ENCODE measurements around the gene FBXO44.

FBXO44 gene

GRCh38 chr1:11688506-11688905 lies 33.8 kb downstream of the FBXO44 start:
- H3K27ac ChIP-seq (ENCODE audit: low read depth, low read length, poor library complexity, severe bottlenecking), result no peak overlapping the region
- no peak for TF ChIP-seq CTCF (IDR thresholded peaks at IDR 0.05; ENCODE audit: low read length)
- no peak for TF ChIP-seq EZH2 (IDR thresholded peaks at IDR 0.05; ENCODE audit: borderline replicate concordance, low read length)
- no peaks in the 10 kb centered on the region for H3K9me2 ChIP-seq (ENCODE audit: low read depth, low read length)
- H3K36me3 ChIP-seq (ENCODE audit: insufficient read depth, low read length), result no peaks in the 10 kb centered on the region
- no peaks in the 10 kb centered on the region for H3F3A ChIP-seq (ENCODE audit: insufficient read depth, low read length)
- no peaks in the 10 kb centered on the region for H4K20me1 ChIP-seq (ENCODE audit: insufficient read depth, low read length)
- H3K4me2 ChIP-seq (ENCODE audit: low read length), result no peak overlapping the region
- H3K79me2 ChIP-seq (ENCODE audit: insufficient read depth, low read length), result no peaks in the 10 kb centered on the region
- no peak overlapping the region for H2AFZ ChIP-seq (ENCODE audit: low read length)
- H3K9ac ChIP-seq (ENCODE audit: low read length), result no peak overlapping the region
- H3K27me3 ChIP-seq (ENCODE audit: insufficient read depth, low read length), result no peaks in the 10 kb centered on the region
- H3K4me1 ChIP-seq (ENCODE audit: insufficient read depth, low read length, severe bottlenecking), result no peaks in the 10 kb centered on the region
- no peak overlapping the region for H3K4me3 ChIP-seq (ENCODE audit: low read depth, low read length, poor library complexity, severe bottlenecking)
- no peaks in the 10 kb centered on the region for H3K9me3 ChIP-seq (ENCODE audit: low read length)

GRCh38 chr1:11690397-11691301 lies 36.0 kb downstream of the FBXO44 start:
- H4K20me1 ChIP-seq (ENCODE audit: insufficient read depth, low read length), result no peaks in the 10 kb centered on the region
- no peak overlapping the region for H3K4me2 ChIP-seq (ENCODE audit: low read length)
- no peak overlapping the region for H3K27ac ChIP-seq (ENCODE audit: low read depth, low read length, poor library complexity, severe bottlenecking)
- H3K36me3 ChIP-seq (ENCODE audit: insufficient read depth, low read length), result no peaks in the 10 kb centered on the region
- no peaks in the 10 kb centered on the region for H3F3A ChIP-seq (ENCODE audit: insufficient read depth, low read length)
- H2AFZ ChIP-seq (ENCODE audit: low read length), result no peak overlapping the region
- no peak overlapping the region for H3K9ac ChIP-seq (ENCODE audit: low read length)
- TF ChIP-seq EZH2 (IDR thresholded peaks at IDR 0.05; ENCODE audit: borderline replicate concordance, low read length) (no peak), CTCF (IDR thresholded peaks at IDR 0.05; ENCODE audit: low read length) (no peak)
- H3K4me3 ChIP-seq (ENCODE audit: low read depth, low read length, poor library complexity, severe bottlenecking), result no peak overlapping the region
- H3K9me3 ChIP-seq (ENCODE audit: low read length), result no peaks in the 10 kb centered on the region
- H3K4me1 ChIP-seq (ENCODE audit: insufficient read depth, low read length, severe bottlenecking), result no peaks in the 10 kb centered on the region
- H3K9me2 ChIP-seq (ENCODE audit: low read depth, low read length), result no peaks in the 10 kb centered on the region
- no peaks in the 10 kb centered on the region for H3K79me2 ChIP-seq (ENCODE audit: insufficient read depth, low read length)
- no peaks in the 10 kb centered on the region for H3K27me3 ChIP-seq (ENCODE audit: insufficient read depth, low read length)

GRCh38 chr1:11691302-11691914 lies 36.7 kb downstream of the FBXO44 start, which contains the start of gene DRAXIN:
Gene DRAXIN, plus strand, starts transcription at chr1:11691710. Its CDS starts 14,549 bp downstream, at chr1:11706259.
- H4K20me1 ChIP-seq (ENCODE audit: insufficient read depth, low read length), result no peaks in the 10 kb centered on the region
- TF ChIP-seq EZH2 (IDR thresholded peaks at IDR 0.05; ENCODE audit: borderline replicate concordance, low read length), result no peak
- no peaks in the 10 kb centered on the region for H3K9me2 ChIP-seq (ENCODE audit: low read depth, low read length)
- H3K4me1 ChIP-seq (ENCODE audit: insufficient read depth, low read length, severe bottlenecking), result no peaks in the 10 kb centered on the region
- H3K27ac ChIP-seq (ENCODE audit: low read depth, low read length, poor library complexity, severe bottlenecking), result no peak within 1 kb of the TSS
- no peaks in the 10 kb centered on the region for H3F3A ChIP-seq (ENCODE audit: insufficient read depth, low read length)
- no peak within 1 kb of the TSS for H3K4me3 ChIP-seq (ENCODE audit: low read depth, low read length, poor library complexity, severe bottlenecking)
- no peak within 1 kb of the TSS for H3K4me2 ChIP-seq (ENCODE audit: low read length)
- no peaks in the 10 kb centered on the region for H3K9me3 ChIP-seq (ENCODE audit: low read length)
- no peak within 1 kb of the TSS for H2AFZ ChIP-seq (ENCODE audit: low read length)
- peaks cover 3% of the 10 kb centered on the region; the same call in 1 of the 2 replicates for H3K27me3 ChIP-seq (ENCODE audit: insufficient read depth, low read length)
- no peaks in the 10 kb centered on the region for H3K79me2 ChIP-seq (ENCODE audit: insufficient read depth, low read length)
- H3K36me3 ChIP-seq (ENCODE audit: insufficient read depth, low read length), result no peaks in the 10 kb centered on the region
- H3K9ac ChIP-seq (ENCODE audit: low read length), result no peak within 1 kb of the TSS
